Pancreas (tissue), 10 donors: ENCODE results near the gene PCBP2. TPM values are rescaled to one million over a fixed set of nuclear protein-coding genes. Genes with fewer than 3 reads are reported as not detected.

ENCODE experiments used
- ATAC-seq, 4 donors: fragments of 200-7000 bp; cut with Tn5 transposase; one replicate each; pipeline versions ENCODE4 v1.8.0 to v1.9.1; 2020; ENCODE audit warnings: mild to moderate bottlenecking in 4 of 4, moderate library complexity in 4 of 4
- DNase-seq, 6 donors: peaks; one replicate each; pipeline ENCODE4 v3.0.0-alpha.2; 2020
- FAIRE-seq: peaks from 2 replicates; lab custom pipeline; 2012; peaks lifted over from hg19 to GRCh38; lab: Jason Lieb, UNC
- H3K27ac ChIP-seq, 4 donors: fragments of 200-600 bp; sonication (generic); 1 replicate in 3 of 4; 2 replicates in 1 of 4; pipeline versions ENCODE4 v1.5.0 to v1.8.0; 2020
- H3K27me3 ChIP-seq, 4 donors: fragments of 200-600 bp; one replicate each; pipeline ENCODE4 v1.8.0; 2021
- H3K36me3 ChIP-seq, 3 donors: fragments of 200-600 bp; sonication (generic) in 1 of 3; one replicate each; pipeline versions ENCODE4 v1.5.0 to v1.8.0; 2020 to 2021
- H3K4me1 ChIP-seq, 3 donors: fragments of 200-600 bp; one replicate each; pipeline ENCODE4 v1.8.0; 2021
- H3K4me3 ChIP-seq, 4 donors: fragments of 200-600 bp; sonication (generic) in 2 of 4; one replicate each; pipeline versions ENCODE4 v1.5.0 to v1.8.0; 2020 to 2021
- H3K9me3 ChIP-seq, 4 donors: fragments of 200-600 bp; one replicate each; pipeline ENCODE4 v1.8.0; 2021
- CTCF ChIP-seq, 4 donors: fragments of 200-600 bp; sonication (generic) in 3 of 4; IDR thresholded peaks; one replicate each; pipeline versions ENCODE4 v1.5.0 to v1.8.0; 2021; ENCODE audit warnings: antibody characterized with exemption in 4 of 4
- WGBS, 2 donors: extraction: QIAGEN DNeasy Blood & Tissue Kit; methylation state at CpG; one replicate each; pipeline ENCODE4 v1.1.7; 2013; 5-methylcytosine and 5-hydroxymethylcytosine counted together
- intact Hi-C, 3 donors: fragments of 100-400 bp; cut with DNase I; formaldehyde crosslinking; loops; one replicate each; pipeline versions ENCODE4 v1.11.1 to v1.14.2; 2022
- polyA plus RNA-seq, 2 donors: library from polyadenylated mRNA; stranded (reverse); fragments of 200-250 nt; gene quantifications; one replicate each; pipeline ENCODE4 v1.2.3, GENCODE V29; 2013
- total RNA-seq, 6 donors: library from RNA; stranded (reverse); fragmentation: NEBNext Ultra II Directional in 4 of 6; extraction: Animal tissue kit (Norgen Biotek cat#: 25700) in 4 of 6; gene quantifications; one replicate each; pipeline versions ENCODE4 v1.2.1 to v1.2.4, GENCODE V29; 2021 to 2023
- donor health status: healthy with polysubstance abuse.
- donor health status: DM: no; HTN: no; CAD: no; lungs with moderate emphysema.
- donor health status: DM: no; HTN: no; CAD: no.
- donor health status: control.
- donor health status: control.
- donor health status: Bipolar disorder and iron deficiency.
- donor health status: DM: yes; HTN: yes; CAD: no.
- donor health status: DM: no; HTN: no; CAD: no.
- donor health status: DM: no; HTN: no; CAD: no.
- donor health status: DM: yes; HTN: yes; CAD: no.

The PCBP2 gene
- total and polyA plus RNA-seq, 8 donors: 266 to 608 (median 467) TPM

DNA sequence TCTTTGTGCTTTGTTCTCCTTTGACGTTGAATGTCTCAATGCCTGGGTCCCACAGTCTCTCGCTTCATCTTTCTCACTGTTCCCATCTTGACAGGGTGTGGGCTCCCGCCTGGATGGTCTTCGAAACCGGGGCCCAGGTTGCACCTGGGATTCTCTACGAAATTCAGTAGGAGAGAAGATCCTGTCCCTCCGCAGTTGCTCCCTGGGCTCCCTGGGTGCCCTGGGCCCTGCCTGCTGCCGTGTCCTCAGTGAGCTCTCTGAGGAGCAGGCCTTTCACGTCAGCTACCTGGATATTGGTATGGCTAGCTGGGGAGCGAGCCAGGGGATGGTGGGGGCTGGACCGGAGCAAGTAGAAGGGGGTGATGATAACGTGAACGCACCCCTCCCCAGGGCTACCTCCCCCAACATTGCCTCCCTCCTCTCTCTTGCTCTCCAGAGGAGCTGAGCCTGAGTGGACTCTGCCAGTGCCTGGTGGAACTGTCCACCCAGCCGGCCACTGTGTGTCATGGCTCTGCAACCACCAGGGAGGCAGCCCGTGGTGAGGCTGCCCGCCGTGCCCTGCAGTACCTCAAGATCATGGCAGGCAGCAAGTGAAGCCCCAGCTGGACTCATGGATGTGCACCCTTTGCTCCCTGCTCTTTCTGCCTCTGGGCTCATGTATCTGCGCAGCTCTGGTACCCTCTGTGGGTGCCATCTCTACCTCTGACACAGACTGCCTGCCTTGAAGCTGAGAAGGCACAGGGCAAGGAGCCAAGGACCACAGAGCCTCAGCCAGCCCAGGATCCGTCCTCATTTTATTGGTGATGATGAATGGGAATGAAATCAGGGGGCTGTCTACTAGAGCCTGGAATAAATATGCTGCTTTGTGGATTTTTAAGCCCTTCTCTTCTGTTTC, 53.9 kb downstream of the PCBP2 start:
- Histone ChIP-seq H3K4me3 (no peak overlapping the region), H3K36me3 (peaks cover 0 to 12% (median 0%) of the 10 kb centered on the region in 3 donors), H3K4me1 (peaks cover 0 to 13% (median 0%) of the 10 kb centered on the region in 3 donors), H3K27me3 (no peaks in the 10 kb centered on the region), H3K27ac (no peak overlapping the region), H3K9me3 (no peaks in the 10 kb centered on the region)
- intact Hi-C loops: loop anchor here in 1 of 3 donors (5.0 kb wide), 1 partner anchor 159 kb away; no protein-coding TSS in a partner anchor
- ATAC-seq (no peak), FAIRE-seq (no peak), DNase-seq (peak in 1 of 6 donors; percentile 14)
- WGBS, 2 donors: 74 to 81% methylated on average over 17 to 19 of the region's 19 CpGs
- TF ChIP-seq CTCF (IDR thresholded peaks at IDR 0.05): no peak

DNA sequence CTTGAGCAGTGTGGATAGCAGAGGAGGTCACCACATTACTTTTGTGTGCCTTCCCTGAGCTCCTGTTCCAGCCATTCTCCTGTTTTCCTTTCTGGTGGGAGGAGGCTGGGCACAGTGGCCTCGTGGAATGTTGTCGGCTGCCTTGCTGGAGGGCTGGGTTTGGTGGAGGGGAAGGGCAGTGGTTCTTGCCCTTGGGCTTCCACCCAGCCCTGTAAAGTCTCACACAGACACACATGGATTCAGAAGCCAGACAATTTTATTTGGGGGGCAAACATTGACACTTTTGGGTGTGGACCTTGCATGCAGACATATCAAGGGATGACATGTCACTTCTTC, 54.5 kb downstream of the PCBP2 start:
- ATAC-seq: no peak
- 20 to 24% methylated on average over 2 of the region's 2 CpGs for WGBS, 2 donors
- DNase-seq: no peak
- TF ChIP-seq CTCF (IDR thresholded peaks at IDR 0.05): no peak
- Histone ChIP-seq H3K36me3 (peaks cover 0 to 12% (median 0%) of the 10 kb centered on the region in 3 donors), H3K4me3 (no peak overlapping the region), H3K27me3 (no peaks in the 10 kb centered on the region), H3K4me1 (peaks cover 0 to 13% (median 0%) of the 10 kb centered on the region in 3 donors), H3K9me3 (no peaks in the 10 kb centered on the region), H3K27ac (no peak overlapping the region)
- no peak for FAIRE-seq
- intact Hi-C loops: loop anchor here in 1 of 3 donors (5.0 kb wide), 1 partner anchor 159 kb away; no protein-coding TSS in a partner anchor

GRCh38 chr12:53506881-53507602, 55.1 kb downstream of the PCBP2 start, which contains the start of gene NPFF:
Gene NPFF, minus strand, starts transcription at chr12:53507484. Its CDS starts 10 bp downstream, at chr12:53507474.
- no peak for DNase-seq
- no peaks in the 10 kb centered on the region for H3K9me3 ChIP-seq
- H3K4me3 ChIP-seq: no peak within 1 kb of the TSS
- peaks cover 0 to 8% (median 0%) of the 10 kb centered on the region in 3 donors for H3K4me1 ChIP-seq
- peaks cover 0 to 12% (median 0%) of the 10 kb centered on the region in 3 donors for H3K36me3 ChIP-seq
- TF ChIP-seq CTCF (IDR thresholded peaks at IDR 0.05): no peak
- H3K27me3 ChIP-seq: no peaks in the 10 kb centered on the region
- no peak for ATAC-seq
- WGBS, 2 donors: 87 to 89% methylated on average over 9 of the region's 9 CpGs
- intact Hi-C loops: loop anchor here in 1 of 3 donors (5.0 kb wide), 1 partner anchor 160 kb away; no protein-coding TSS in a partner anchor
- no peak for FAIRE-seq
- H3K27ac ChIP-seq: no peak within 1 kb of the TSS

DNA sequence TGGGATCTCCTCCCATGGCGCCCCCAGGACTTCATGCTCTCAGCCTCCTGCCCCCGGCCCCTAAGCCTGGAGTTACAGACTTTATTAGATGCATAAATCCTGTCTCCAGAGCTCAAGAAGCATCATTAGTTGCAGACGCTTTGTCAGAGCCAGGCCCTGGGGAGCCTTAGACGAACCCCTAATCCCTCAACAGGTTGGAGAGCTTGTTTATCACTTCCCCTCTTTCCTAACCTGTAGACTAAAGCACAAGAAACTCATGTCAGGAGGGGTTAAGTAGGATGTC, 55.6 kb downstream of the PCBP2 start:
- H3K9me3 ChIP-seq: no peaks in the 10 kb centered on the region
- FAIRE-seq (no peak), ATAC-seq (no peak), DNase-seq (no peak)
- no peak overlapping the region for H3K4me3 ChIP-seq
- intact Hi-C loops: loop anchor here in 1 of 3 donors (5.0 kb wide), 1 partner anchor 160 kb away; no protein-coding TSS in a partner anchor
- H3K36me3 ChIP-seq: peaks cover 0 to 12% (median 5%) of the 10 kb centered on the region in 3 donors
- H3K27me3 ChIP-seq: no peaks in the 10 kb centered on the region
- WGBS, 2 donors: 79 to 82% methylated on average over 4 of the region's 4 CpGs
- no peak overlapping the region for H3K27ac ChIP-seq
- peaks cover 0 to 5% (median 0%) of the 10 kb centered on the region in 3 donors for H3K4me1 ChIP-seq
- no peak for TF ChIP-seq CTCF (IDR thresholded peaks at IDR 0.05)
